Muscle layer of colon (tissue), 2 donors: Measurements from ENCODE around the gene SAP30L.

Experiments
- H3K27ac ChIP-seq: one replicate; pipeline ENCODE4 v1.7.0; 2013; ENCODE audit warnings: low read depth, mild to moderate bottlenecking, low read length, moderate library complexity
- H3K27me3 ChIP-seq, 2 donors: one replicate each; pipeline ENCODE4 v1.7.0; 2013; ENCODE audit warnings: low read length in 2 of 2, mild to moderate bottlenecking in 2 of 2; ENCODE audit not compliant: insufficient read depth in 2 of 2, control insufficient read depth in 1 of 2
- H3K36me3 ChIP-seq: one replicate; pipeline ENCODE4 v1.7.0; 2013; ENCODE audit warnings: mild to moderate bottlenecking, low read length; ENCODE audit not compliant: insufficient read depth
- H3K4me1 ChIP-seq: one replicate; pipeline ENCODE4 v1.7.0; 2013; ENCODE audit warnings: mild to moderate bottlenecking, low read length; ENCODE audit not compliant: insufficient read depth
- H3K4me3 ChIP-seq, 2 donors: one replicate each; pipeline ENCODE4 v1.7.0; 2013; ENCODE audit warnings: low read length in 2 of 2, low read depth in 1 of 2, mild to moderate bottlenecking in 1 of 2, moderate library complexity in 1 of 2
- H3K9ac ChIP-seq: one replicate; pipeline ENCODE4 v1.7.0; 2013; ENCODE audit warnings: low read length
- H3K9me3 ChIP-seq: one replicate; pipeline ENCODE4 v1.7.0; 2013; ENCODE audit warnings: mild to moderate bottlenecking, low read length
- donor health status: abdominal sarcoma.
- donor health status: Adenocarcinoma of cecum.

SAP30L gene

GRCh38 chr5:154503698-154504039, 57.9 kb downstream of the SAP30L start:
- H3K4me3 ChIP-seq = no peak overlapping the region
- H3K9me3 ChIP-seq = no peaks in the 10 kb centered on the region
- no peak overlapping the region for H3K27ac ChIP-seq
- H3K36me3 ChIP-seq = no peaks in the 10 kb centered on the region
- no peaks in the 10 kb centered on the region for H3K27me3 ChIP-seq
- no peaks in the 10 kb centered on the region for H3K4me1 ChIP-seq
- no peak overlapping the region for H3K9ac ChIP-seq

- H3K9ac ChIP-seq = no peak overlapping the region
- no peaks in the 10 kb centered on the region for H3K36me3 ChIP-seq
- H3K9me3 ChIP-seq = no peaks in the 10 kb centered on the region
- no peaks in the 10 kb centered on the region for H3K27me3 ChIP-seq
- H3K4me3 ChIP-seq = no peak overlapping the region
- H3K27ac ChIP-seq = no peak overlapping the region
- no peaks in the 10 kb centered on the region for H3K4me1 ChIP-seq
Observed at GRCh38 chr5:154505567-154505966, 59.8 kb downstream of the SAP30L start.

DNA sequence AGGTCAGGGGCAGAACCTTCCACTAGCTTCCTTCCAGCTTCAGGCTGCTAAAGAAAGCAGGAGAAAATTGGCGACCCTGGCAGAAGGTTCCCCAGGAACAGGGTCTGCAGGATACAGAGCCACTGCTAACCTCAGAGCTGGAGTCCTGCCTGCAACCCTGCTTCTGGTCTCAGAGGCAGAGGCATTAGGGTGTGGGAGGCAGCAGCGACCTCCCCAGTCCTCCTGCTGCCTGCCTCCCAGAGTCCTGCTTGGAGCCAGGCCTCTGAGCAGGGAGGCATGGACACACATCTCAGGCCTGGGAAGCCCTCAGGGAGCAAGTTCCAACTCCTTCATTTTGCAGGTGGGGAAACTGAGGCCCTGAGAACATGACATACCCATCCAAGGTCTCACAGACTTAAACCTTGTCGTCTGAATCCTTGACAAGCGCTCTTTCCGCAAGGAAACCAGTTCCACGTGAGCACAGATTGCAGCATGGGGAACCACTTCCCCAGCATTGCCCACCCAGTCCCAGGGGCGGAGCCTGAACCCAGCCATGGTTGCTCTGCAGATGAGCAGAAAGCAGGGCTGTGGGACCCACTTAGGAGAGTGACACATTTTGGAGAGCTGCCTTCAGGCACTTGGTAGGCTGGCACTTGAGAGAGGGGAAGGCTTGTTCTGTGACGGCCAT, 60.4 kb downstream of the SAP30L start:
- H3K27me3 ChIP-seq = no peaks in the 10 kb centered on the region
- H3K9ac ChIP-seq = no peak overlapping the region
- H3K4me3 ChIP-seq = no peak overlapping the region
- H3K27ac ChIP-seq = no peak overlapping the region
- no peaks in the 10 kb centered on the region for H3K4me1 ChIP-seq
- H3K9me3 ChIP-seq = no peaks in the 10 kb centered on the region
- no peaks in the 10 kb centered on the region for H3K36me3 ChIP-seq

DNA sequence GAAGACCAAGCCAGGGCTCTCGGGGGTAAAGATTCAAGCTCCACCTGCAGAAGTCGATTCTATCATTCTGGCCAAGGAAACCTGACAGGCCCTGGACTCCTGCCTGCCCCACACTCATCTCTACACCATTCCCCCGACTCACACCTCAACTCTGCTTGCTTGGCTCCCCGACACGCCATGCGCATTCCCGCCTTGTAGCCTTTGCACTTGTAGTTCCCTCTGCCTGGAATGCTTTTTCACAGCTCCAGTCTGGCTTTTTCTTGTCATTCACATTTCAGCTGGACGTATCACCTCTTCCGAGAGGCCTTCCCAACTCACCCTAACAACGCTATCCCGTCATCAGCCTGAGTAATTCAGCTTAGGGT, 60.9 kb downstream of the SAP30L start:
- Histone ChIP-seq H3K9ac (no peak overlapping the region), H3K4me1 (no peaks in the 10 kb centered on the region), H3K27me3 (no peaks in the 10 kb centered on the region), H3K4me3 (no peak overlapping the region), H3K9me3 (no peaks in the 10 kb centered on the region), H3K36me3 (no peaks in the 10 kb centered on the region), H3K27ac (no peak overlapping the region)

GRCh38 chr5:154508114-154508513, 62.3 kb downstream of the SAP30L start:
- Histone ChIP-seq H3K27ac (no peak overlapping the region), H3K36me3 (no peaks in the 10 kb centered on the region), H3K9me3 (no peaks in the 10 kb centered on the region), H3K9ac (no peak overlapping the region), H3K27me3 (no peaks in the 10 kb centered on the region), H3K4me1 (no peaks in the 10 kb centered on the region), H3K4me3 (no peak overlapping the region)

GRCh38 chr5:154509784-154510555, 64.2 kb downstream of the SAP30L start:
- Histone ChIP-seq H3K36me3 (no peaks in the 10 kb centered on the region), H3K9me3 (no peaks in the 10 kb centered on the region), H3K9ac (no peak overlapping the region), H3K4me3 (no peak overlapping the region), H3K27ac (no peak overlapping the region), H3K27me3 (no peaks in the 10 kb centered on the region), H3K4me1 (no peaks in the 10 kb centered on the region)
